Measurements from ENCODE around the gene APH1A. TPM values are rescaled to one million over a fixed set of nuclear protein-coding genes. Genes with fewer than 3 reads are reported as not detected.
"Not testable (repeated sequence)": the region's sequence is repeated elsewhere in the genome, so short reads cannot be mapped to it uniquely, and the experiment has no call there.

Gene APH1A
- total and polyA plus RNA-seq, 8 donors, result 127 to 206 (median 177) TPM

GRCh38 chr1:150224983-150225382 is 43.8 kb downstream of the APH1A start:
- no peaks in the 10 kb centered on the region for H3K9me3 ChIP-seq
- no peak for DNase-seq
- H3K36me3 ChIP-seq, result peaks cover 0 to 80% of the 10 kb centered on the region in 2 donors
- no peak for ATAC-seq
- TF ChIP-seq CTCF (IDR thresholded peaks at IDR 0.05), result no peak
- H3K4me3 ChIP-seq, result no peak overlapping the region
- intact Hi-C loops (cut with DNase I), result no loop called here
- H3K27ac ChIP-seq, result no peak overlapping the region
- H3K4me1 ChIP-seq, result peaks cover 0 to 3% of the 10 kb centered on the region in 2 donors
- H3K27me3 ChIP-seq, result no peaks in the 10 kb centered on the region

GRCh38 chr1:150221552-150221951 is 47.3 kb downstream of the APH1A start:
- no peak overlapping the region for H3K27ac ChIP-seq
- no peak overlapping the region for H3K4me3 ChIP-seq
- H3K36me3 ChIP-seq, result peaks cover 0 to 61% of the 10 kb centered on the region in 2 donors
- intact Hi-C loops (cut with DNase I), result no loop called here
- H3K27me3 ChIP-seq, result no peaks in the 10 kb centered on the region
- H3K9me3 ChIP-seq, result no peaks in the 10 kb centered on the region
- DNase-seq (no peak), ATAC-seq (peak; percentile 44)
- peak; percentile 33 to 45 for TF ChIP-seq CTCF (IDR thresholded peaks at IDR 0.05)
- peaks cover 0 to 3% of the 10 kb centered on the region in 2 donors for H3K4me1 ChIP-seq

DNA sequence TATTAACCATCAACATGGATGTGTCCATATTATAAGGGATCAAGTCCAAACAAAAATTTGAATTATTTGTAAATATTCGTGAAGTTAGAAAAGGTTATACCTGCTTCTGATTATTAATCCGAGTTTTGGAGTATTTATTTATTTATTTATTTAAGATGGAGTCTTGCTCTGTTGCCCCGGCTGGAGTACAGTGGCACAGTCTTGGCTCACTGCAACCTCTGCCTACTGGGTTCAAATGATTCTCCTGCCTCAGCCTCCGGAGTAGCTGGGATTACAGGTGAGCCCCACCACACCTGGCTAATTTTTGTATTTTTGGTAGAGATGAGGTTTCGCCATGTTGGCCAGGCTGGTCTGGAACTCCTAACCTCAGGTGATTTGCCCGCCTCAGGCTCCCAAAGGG is 53.0 kb downstream of the APH1A start:
- Histone ChIP-seq H3K4me1 (peaks cover 0 to 11% of the 10 kb centered on the region in 2 donors), H3K36me3 (peaks cover 0 to 20% of the 10 kb centered on the region in 2 donors)
- ATAC-seq; DNase-seq; intact Hi-C loops (cut with DNase I); H3K9me3 ChIP-seq; H3K4me3 ChIP-seq; H3K27me3 ChIP-seq; H3K27ac ChIP-seq: not testable (repeated sequence)

Other genes with a start within 250 kb of the APH1A start
- 10 to 100 TPM; 36.7 to 41.7 TPM for gene VPS45, start 201.2 kb downstream of the APH1A start, total RNA-seq
- gene VPS45, start 201.2 kb downstream of the APH1A start, polyA plus RNA-seq (ENCODE audit: insufficient read length in 6 of 6), result 10 to 100 TPM; 62.8 to 81.2 (median 72.5) TPM
- 10 to 100 TPM; 35.3 to 51.2 TPM for gene PLEKHO1, start 119.1 kb downstream of the APH1A start, total RNA-seq
- 10 to 100 TPM; 44.1 to 55.1 (median 48.3) TPM for gene PLEKHO1, start 119.1 kb downstream of the APH1A start, polyA plus RNA-seq (ENCODE audit: insufficient read length in 6 of 6)
- 10 to 100 TPM; 27.3 to 31.4 TPM for gene ANP32E, start 32.9 kb downstream of the APH1A start, total RNA-seq
- 100 to 1,000 TPM in 2 of 6 donors, 10 to 100 TPM in 4; 72.4 to 112 (median 88.7) TPM for gene ANP32E, start 32.9 kb downstream of the APH1A start, polyA plus RNA-seq (ENCODE audit: insufficient read length in 6 of 6)
- gene CA14, start 11.2 kb downstream of the APH1A start, total RNA-seq, result under 1 TPM; 0.18 to 0.44 TPM
- 1 to 10 TPM; 4.4 to 5.7 (median 4.6) TPM for gene CA14, start 11.2 kb downstream of the APH1A start, polyA plus RNA-seq (ENCODE audit: insufficient read length in 6 of 6)
- 10 to 100 TPM; 10.8 to 21.3 TPM for gene C1orf54, start 3.8 kb upstream of the APH1A start, total RNA-seq
- 10 to 100 TPM; 58.9 to 83.9 (median 72.5) TPM for gene C1orf54, start 3.8 kb upstream of the APH1A start, polyA plus RNA-seq (ENCODE audit: insufficient read length in 6 of 6)
- 1 to 10 TPM; 3.4 to 3.9 TPM for gene CIART, start 13.5 kb upstream of the APH1A start, total RNA-seq
- 10 to 100 TPM in 2 of 6 donors, 1 to 10 TPM in 4; 7.1 to 13.2 (median 8.7) TPM for gene CIART, start 13.5 kb upstream of the APH1A start, polyA plus RNA-seq (ENCODE audit: insufficient read length in 6 of 6)
- 10 to 100 TPM; 44.2 to 47.9 TPM for gene MRPS21, start 24.8 kb upstream of the APH1A start, total RNA-seq
- gene MRPS21, start 24.8 kb upstream of the APH1A start, polyA plus RNA-seq (ENCODE audit: insufficient read length in 6 of 6), result 10 to 100 TPM; 54.0 to 66.2 (median 58.6) TPM
- gene PRPF3, start 52.5 kb upstream of the APH1A start, total RNA-seq, result 10 to 100 TPM; 38.1 to 53.1 TPM
- 100 to 1,000 TPM; 108 to 152 (median 130) TPM for gene PRPF3, start 52.5 kb upstream of the APH1A start, polyA plus RNA-seq (ENCODE audit: insufficient read length in 6 of 6)
- gene RPRD2, start 95.1 kb upstream of the APH1A start, total RNA-seq, result 10 to 100 TPM; 26.2 to 29.3 TPM
- gene RPRD2, start 95.1 kb upstream of the APH1A start, polyA plus RNA-seq (ENCODE audit: insufficient read length in 6 of 6), result 10 to 100 TPM; 41.8 to 43.8 (median 42.8) TPM
- 10 to 100 TPM; 18.5 to 21.7 TPM for gene TARS2, start 218.4 kb upstream of the APH1A start, total RNA-seq
- 10 to 100 TPM; 24.1 to 29.4 (median 26.8) TPM for gene TARS2, start 218.4 kb upstream of the APH1A start, polyA plus RNA-seq (ENCODE audit: insufficient read length in 6 of 6)
- 10 to 100 TPM; 21.3 to 65.2 TPM for gene ECM1, start 239.1 kb upstream of the APH1A start, total RNA-seq
- gene ECM1, start 239.1 kb upstream of the APH1A start, polyA plus RNA-seq (ENCODE audit: insufficient read length in 6 of 6), result 1 to 10 TPM; 1.9 to 3.4 (median 3.2) TPM
- gene FALEC, start 246.7 kb upstream of the APH1A start, total RNA-seq, result not detected
- 1 to 10 TPM in 5 of 6 donors, under 1 TPM in 1; 0.50 to 1.9 (median 1.2) TPM for gene FALEC, start 246.7 kb upstream of the APH1A start, polyA plus RNA-seq (ENCODE audit: insufficient read length in 6 of 6)

Measured in left lung (tissue), 10 donors.